ENCODE results near the gene COQ2. TPM values are rescaled to one million over a fixed set of nuclear protein-coding genes. Genes with fewer than 3 reads are reported as not detected.

The COQ2 gene
- polyA plus RNA-seq, 1 experiment: 18.9 TPM

- Histone ChIP-seq H3K9me3 (ENCODE audit: control insufficient read depth, insufficient read depth, low read length) (no peaks in the 10 kb centered on the region), H3K4me3 (ENCODE audit: low read depth, low read length) (no peak overlapping the region), H3K27me3 (ENCODE audit: control insufficient read depth, insufficient read depth, low read length) (no peaks in the 10 kb centered on the region), H3K27ac (ENCODE audit: low read depth, low read length) (no peak overlapping the region)
- POLR2A ChIA-PET: no interaction called here
- TF ChIP-seq, protein P1, sequence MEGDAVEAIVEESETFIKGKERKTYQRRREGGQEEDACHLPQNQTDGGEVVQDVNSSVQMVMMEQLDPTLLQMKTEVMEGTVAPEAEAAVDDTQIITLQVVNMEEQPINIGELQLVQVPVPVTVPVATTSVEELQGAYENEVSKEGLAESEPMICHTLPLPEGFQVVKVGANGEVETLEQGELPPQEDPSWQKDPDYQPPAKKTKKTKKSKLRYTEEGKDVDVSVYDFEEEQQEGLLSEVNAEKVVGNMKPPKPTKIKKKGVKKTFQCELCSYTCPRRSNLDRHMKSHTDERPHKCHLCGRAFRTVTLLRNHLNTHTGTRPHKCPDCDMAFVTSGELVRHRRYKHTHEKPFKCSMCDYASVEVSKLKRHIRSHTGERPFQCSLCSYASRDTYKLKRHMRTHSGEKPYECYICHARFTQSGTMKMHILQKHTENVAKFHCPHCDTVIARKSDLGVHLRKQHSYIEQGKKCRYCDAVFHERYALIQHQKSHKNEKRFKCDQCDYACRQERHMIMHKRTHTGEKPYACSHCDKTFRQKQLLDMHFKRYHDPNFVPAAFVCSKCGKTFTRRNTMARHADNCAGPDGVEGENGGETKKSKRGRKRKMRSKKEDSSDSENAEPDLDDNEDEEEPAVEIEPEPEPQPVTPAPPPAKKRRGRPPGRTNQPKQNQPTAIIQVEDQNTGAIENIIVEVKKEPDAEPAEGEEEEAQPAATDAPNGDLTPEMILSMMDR (IDR thresholded peaks at IDR 0.05; ENCODE audit: low read depth, low read length): no peak
- no peak for DNase-seq (ENCODE audit: low read depth, low spot score)
- CTCF ChIA-PET: interaction anchor here (1.2 kb wide), 1 partner anchor 120 kb away, joined by 4 read pairs; no protein-coding TSS in a partner anchor
Observed at GRCh38 chr4:83229791-83230190, 54.8 kb downstream of the COQ2 start.

DNA sequence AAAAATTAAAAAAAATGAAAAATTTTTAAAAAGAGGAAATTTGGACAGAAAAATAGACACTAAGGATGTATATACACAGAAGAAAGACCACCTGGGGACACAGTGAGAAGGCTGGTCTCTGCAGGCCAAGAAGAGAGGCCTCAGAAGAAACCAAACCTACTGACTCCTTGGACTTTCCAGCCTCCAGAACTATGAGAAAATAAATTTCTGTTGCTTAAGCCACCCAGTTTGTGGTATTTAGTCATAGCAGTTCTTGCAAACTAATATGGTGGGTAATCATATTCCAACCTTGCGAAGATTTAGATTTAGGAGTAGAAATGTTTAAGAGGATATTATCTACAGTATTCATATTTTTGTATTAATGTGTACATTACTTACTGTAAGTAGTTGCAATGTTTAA lies 56.4 kb downstream of the COQ2 start:
- H3K27ac ChIP-seq (ENCODE audit: low read depth, low read length): no peak overlapping the region
- no peaks in the 10 kb centered on the region for H3K27me3 ChIP-seq (ENCODE audit: control insufficient read depth, insufficient read depth, low read length)
- DNase-seq (ENCODE audit: low read depth, low spot score): no peak
- H3K4me3 ChIP-seq (ENCODE audit: low read depth, low read length): no peak overlapping the region
- no peaks in the 10 kb centered on the region for H3K9me3 ChIP-seq (ENCODE audit: control insufficient read depth, insufficient read depth, low read length)
- CTCF ChIA-PET: no interaction called here
- POLR2A ChIA-PET: no interaction called here
- TF ChIP-seq, protein P1 (IDR thresholded peaks at IDR 0.05; ENCODE audit: low read depth, low read length): no peak

GRCh38 chr4:83224502-83225197 lies 59.9 kb downstream of the COQ2 start:
- Histone ChIP-seq H3K9me3 (ENCODE audit: control insufficient read depth, insufficient read depth, low read length) (no peaks in the 10 kb centered on the region), H3K27ac (ENCODE audit: low read depth, low read length) (no peak overlapping the region), H3K27me3 (ENCODE audit: control insufficient read depth, insufficient read depth, low read length) (no peaks in the 10 kb centered on the region), H3K4me3 (ENCODE audit: low read depth, low read length) (no peak overlapping the region)
- ChIA-PET CTCF (interaction anchor here (1.1 kb wide), 1 partner anchor 28 kb away, joined by 3 read pairs; no protein-coding TSS in a partner anchor), POLR2A (no interaction called here)
- DNase-seq (ENCODE audit: low read depth, low spot score): no peak
- TF ChIP-seq, protein P1 (IDR thresholded peaks at IDR 0.05; ENCODE audit: low read depth, low read length): no peak

DNA sequence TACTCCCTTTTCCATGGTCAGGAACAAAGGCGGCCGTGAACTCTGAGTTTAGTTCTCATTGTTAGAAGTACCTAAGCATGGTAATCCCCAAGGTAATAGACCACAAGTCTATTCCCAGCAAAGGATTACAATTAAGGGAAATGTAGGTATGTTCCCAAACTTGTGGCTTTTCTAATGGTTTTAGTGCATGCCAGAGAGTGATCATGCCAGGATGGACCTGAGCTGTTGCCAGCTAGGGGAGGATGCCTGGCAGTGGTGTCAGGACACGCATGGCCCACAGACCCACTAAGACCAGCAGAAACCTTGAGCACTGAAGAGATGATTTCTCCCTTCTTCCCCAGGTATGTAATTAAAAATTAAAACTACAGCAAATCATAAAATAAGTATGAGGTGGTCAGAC lies 60.8 kb downstream of the COQ2 start:
- CTCF ChIA-PET: interaction anchor here (1.1 kb wide), 1 partner anchor 29 kb away, joined by 3 read pairs; no protein-coding TSS in a partner anchor
- no peak overlapping the region for H3K4me3 ChIP-seq (ENCODE audit: low read depth, low read length)
- H3K9me3 ChIP-seq (ENCODE audit: control insufficient read depth, insufficient read depth, low read length): no peaks in the 10 kb centered on the region
- no peak overlapping the region for H3K27ac ChIP-seq (ENCODE audit: low read depth, low read length)
- TF ChIP-seq, protein P1 (IDR thresholded peaks at IDR 0.05; ENCODE audit: low read depth, low read length): no peak
- H3K27me3 ChIP-seq (ENCODE audit: control insufficient read depth, insufficient read depth, low read length): no peaks in the 10 kb centered on the region
- POLR2A ChIA-PET: no interaction called here
- no peak for DNase-seq (ENCODE audit: low read depth, low spot score)

DNA sequence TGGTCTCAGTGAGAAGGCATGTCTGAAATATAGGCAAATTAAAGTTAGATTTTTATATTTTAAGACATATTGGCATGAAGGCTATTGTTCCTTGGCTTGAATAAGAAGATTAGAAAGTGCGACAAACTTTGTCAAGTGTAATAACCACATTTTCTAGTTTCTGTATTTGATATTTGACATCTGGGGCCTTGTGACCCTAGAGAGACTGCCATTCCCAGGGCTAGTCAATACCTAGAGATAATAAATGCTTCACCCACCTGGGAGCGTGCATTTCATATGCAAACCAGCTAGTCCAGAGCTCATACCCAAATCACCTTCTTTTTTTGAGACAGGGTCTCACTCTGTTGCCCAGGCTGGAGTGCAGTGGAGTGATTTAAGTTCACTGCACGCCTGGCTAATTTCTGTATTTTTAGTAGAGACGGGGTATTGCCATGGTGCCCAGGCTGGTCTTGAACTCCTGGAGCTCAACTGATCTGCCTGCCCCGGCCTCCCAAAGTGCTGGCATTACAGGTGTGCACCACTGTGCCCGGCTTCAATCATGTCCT lies 62.6 kb downstream of the COQ2 start:
- no peaks in the 10 kb centered on the region for H3K27me3 ChIP-seq (ENCODE audit: control insufficient read depth, insufficient read depth, low read length)
- no peaks in the 10 kb centered on the region for H3K9me3 ChIP-seq (ENCODE audit: control insufficient read depth, insufficient read depth, low read length)
- TF ChIP-seq, protein P1 (IDR thresholded peaks at IDR 0.05; ENCODE audit: low read depth, low read length): no peak
- DNase-seq (ENCODE audit: low read depth, low spot score): no peak
- CTCF ChIA-PET: no interaction called here
- no peak overlapping the region for H3K27ac ChIP-seq (ENCODE audit: low read depth, low read length)
- no peak overlapping the region for H3K4me3 ChIP-seq (ENCODE audit: low read depth, low read length)
- POLR2A ChIA-PET: no interaction called here
